Esophagus muscularis mucosa (tissue), 3 donors: Measurements from ENCODE around the gene CHORDC1.

ENCODE experiments used
- CTCF ChIP-seq, 3 experiments: fragments of 200-600 bp in 2 of 3; fragments of 450-650 bp in 1 of 3; sonication (generic) in 2 of 3; IDR thresholded peaks; one replicate each; pipeline ENCODE4 v1.5.1; 2017 to 2019; ENCODE audit warnings: antibody characterized with exemption in 3 of 3, mild to moderate bottlenecking in 2 of 3, moderate library complexity in 1 of 3
- POLR2AphosphoS5 ChIP-seq, 2 donors: sonication (generic); formaldehyde crosslinking; IDR thresholded peaks; one replicate each; pipeline ENCODE4 v1.6.1; 2017; ENCODE audit warnings: antibody characterized with exemption in 2 of 2

DNA sequence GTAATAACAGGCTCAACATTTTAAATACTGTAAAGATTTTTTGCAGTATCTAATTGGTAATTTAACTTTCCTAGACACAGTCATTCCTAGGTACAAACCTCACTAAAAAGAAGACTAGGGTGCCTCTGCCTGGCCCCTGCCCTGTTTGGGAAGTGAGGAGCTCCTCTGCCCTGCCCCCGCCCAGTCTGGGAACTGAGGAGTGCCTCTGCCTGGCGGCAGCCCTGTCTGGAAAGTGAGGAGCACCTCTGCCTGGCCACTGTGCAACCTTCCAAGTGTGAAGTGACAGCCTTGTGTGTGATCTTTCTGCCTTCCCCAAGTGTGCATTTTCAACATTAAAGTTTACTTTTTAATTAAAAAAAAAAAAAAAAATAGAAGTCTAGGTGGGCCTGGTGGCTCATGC, 4.2 kb downstream of the CHORDC1 start:
- TF ChIP-seq CTCF (IDR thresholded peaks at IDR 0.05) (no peak), POLR2AphosphoS5 (IDR thresholded peaks at IDR 0.05) (no peak)
